Activated CD8-positive, alpha-beta T cell treated with anti-CD3 and anti-CD28 coated beads for 36 hours (primary cell): ENCODE measurements around the gene ITPR2. TPM values are rescaled to one million over a fixed set of nuclear protein-coding genes. Genes with fewer than 3 reads are reported as not detected.
"Not testable (repeated sequence)": the region's sequence is repeated elsewhere in the genome, so short reads cannot be mapped to it uniquely, and the experiment has no call there.

Experiments used
- ATAC-seq: fragments of 200-7000 bp; cut with Tn5 transposase; one replicate; pipeline ENCODE4 v1.10.0; 2021; ENCODE audit warnings: mild to moderate bottlenecking, moderate library complexity
- CTCF ChIA-PET: fragments of 350-600 bp; sonication (Branson Sonifier 250); formaldehyde crosslinking; loops from one replicate; lab custom pipeline; 2021; ENCODE audit warnings: antibody characterized with exemption; lab: Charles Lee
- POLR2A ChIA-PET: fragments of 350-600 bp; sonication (Branson Sonifier 250); formaldehyde crosslinking; loops from one replicate; lab custom pipeline; 2021; ENCODE audit warnings: antibody characterized with exemption; lab: Charles Lee
- DNase-seq: peaks from one replicate; pipeline ENCODE4 v3.0.0-alpha.2; 2020
- H3K27ac Mint-ChIP-seq: one replicate; pipeline ENCODE4 v1.8.0; 2021; ENCODE audit warnings: mild to moderate bottlenecking, mixed read lengths
- H3K27me3 Mint-ChIP-seq: one replicate; pipeline ENCODE4 v1.8.0; 2021; ENCODE audit warnings: mixed read lengths
- H3K36me3 Mint-ChIP-seq: one replicate; pipeline ENCODE4 v1.8.0; 2021; ENCODE audit warnings: low read depth, mixed read lengths
- H3K4me1 Mint-ChIP-seq: one replicate; pipeline ENCODE4 v1.8.0; 2021; ENCODE audit warnings: low read depth, mixed read lengths
- H3K4me3 Mint-ChIP-seq: one replicate; pipeline ENCODE4 v1.8.0; 2021; ENCODE audit warnings: mild to moderate bottlenecking, moderate library complexity, mixed read lengths
- H3K9me3 Mint-ChIP-seq: one replicate; pipeline ENCODE4 v1.8.0; 2021; ENCODE audit warnings: mixed read lengths
- intact Hi-C: fragments of 100-400 bp; cut with micrococcal nuclease; formaldehyde crosslinking; loops from one replicate; pipeline ENCODE4 v1.10.0; 2022
- total RNA-seq, 2 experiments: library from RNA; stranded (reverse); gene quantifications; one replicate each; pipeline ENCODE4 v1.2.3, GENCODE V29; 2021
- TF ChIP-seq, protein P1 (sequence below): fragments of 200-600 bp; IDR thresholded peaks from one replicate; pipeline ENCODE4 v1.8.0; 2022; ENCODE audit warnings: antibody characterized with exemption, mild to moderate bottlenecking

ITPR2 gene
- total RNA-seq, 2 experiments from 2014 or later, result 38.9 to 41.2 TPM

DNA sequence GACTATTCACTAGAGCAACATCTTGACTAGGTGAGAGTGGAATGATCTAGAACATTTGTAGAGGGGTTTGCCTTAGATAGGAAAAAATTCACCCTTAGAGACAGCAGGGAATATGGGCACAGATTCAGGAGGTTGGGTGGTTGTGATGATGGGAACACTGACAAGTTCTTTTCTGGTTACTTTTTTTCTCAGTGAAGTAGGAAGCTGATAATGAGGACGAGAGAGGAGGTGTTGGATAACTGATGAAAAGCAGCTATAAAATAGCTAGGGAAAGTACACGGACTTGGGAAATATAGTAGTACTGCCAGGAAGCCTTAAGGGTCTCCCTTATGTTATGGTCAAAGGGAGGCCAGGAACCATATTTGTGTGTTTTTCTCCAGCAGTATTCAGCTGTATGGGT, 387.1 kb downstream of the ITPR2 start:
- Mint-ChIP-seq H3K4me1 (no peaks in the 10 kb centered on the region), H3K36me3 (peaks cover 21% of the 10 kb centered on the region)
- intact Hi-C loops, result no loop called here

DNA sequence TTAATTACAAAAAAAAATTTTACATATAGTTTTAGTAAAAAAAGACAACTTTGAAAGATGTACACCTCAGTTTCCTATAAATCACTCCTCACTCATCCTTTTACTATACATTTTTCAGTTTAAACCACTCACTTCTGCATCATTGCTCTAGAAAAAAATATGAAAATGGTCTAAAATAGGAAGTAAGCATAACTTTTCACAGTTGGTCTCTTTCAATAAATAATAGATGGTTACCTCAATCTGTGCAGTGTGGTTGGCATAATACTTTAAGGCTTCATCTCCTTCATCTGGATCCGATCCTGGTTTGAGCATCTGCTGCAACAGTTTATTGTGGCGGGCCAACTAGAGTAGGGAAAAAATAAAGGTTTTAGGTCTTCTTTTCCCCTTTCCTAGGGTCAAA, 389.7 kb downstream of the ITPR2 start:
- no peak overlapping the region for H3K4me3 Mint-ChIP-seq
- ATAC-seq (no peak), DNase-seq (no peak)
- intact Hi-C loops, result no loop called here
- TF ChIP-seq, protein P1, sequence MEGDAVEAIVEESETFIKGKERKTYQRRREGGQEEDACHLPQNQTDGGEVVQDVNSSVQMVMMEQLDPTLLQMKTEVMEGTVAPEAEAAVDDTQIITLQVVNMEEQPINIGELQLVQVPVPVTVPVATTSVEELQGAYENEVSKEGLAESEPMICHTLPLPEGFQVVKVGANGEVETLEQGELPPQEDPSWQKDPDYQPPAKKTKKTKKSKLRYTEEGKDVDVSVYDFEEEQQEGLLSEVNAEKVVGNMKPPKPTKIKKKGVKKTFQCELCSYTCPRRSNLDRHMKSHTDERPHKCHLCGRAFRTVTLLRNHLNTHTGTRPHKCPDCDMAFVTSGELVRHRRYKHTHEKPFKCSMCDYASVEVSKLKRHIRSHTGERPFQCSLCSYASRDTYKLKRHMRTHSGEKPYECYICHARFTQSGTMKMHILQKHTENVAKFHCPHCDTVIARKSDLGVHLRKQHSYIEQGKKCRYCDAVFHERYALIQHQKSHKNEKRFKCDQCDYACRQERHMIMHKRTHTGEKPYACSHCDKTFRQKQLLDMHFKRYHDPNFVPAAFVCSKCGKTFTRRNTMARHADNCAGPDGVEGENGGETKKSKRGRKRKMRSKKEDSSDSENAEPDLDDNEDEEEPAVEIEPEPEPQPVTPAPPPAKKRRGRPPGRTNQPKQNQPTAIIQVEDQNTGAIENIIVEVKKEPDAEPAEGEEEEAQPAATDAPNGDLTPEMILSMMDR, result no peak
- ChIA-PET CTCF (interaction anchor here (1.7 kb wide), 1 partner anchor 82 kb away, joined by 3 read pairs; no protein-coding TSS in a partner anchor), POLR2A (interaction anchor here (0.5 kb wide), 1 partner anchor 8 kb away, joined by 3 read pairs; no protein-coding TSS in a partner anchor)
- no peaks in the 10 kb centered on the region for H3K9me3 Mint-ChIP-seq
- H3K36me3 Mint-ChIP-seq, result peaks cover 22% of the 10 kb centered on the region
- no peaks in the 10 kb centered on the region for H3K4me1 Mint-ChIP-seq
- H3K27ac Mint-ChIP-seq, result no peak overlapping the region
- no peaks in the 10 kb centered on the region for H3K27me3 Mint-ChIP-seq

More for the DNA sequence above, 387.1 kb downstream of the ITPR2 start:
- ChIA-PET POLR2A (interaction anchor here (1.1 kb wide), 1 partner anchor 19 kb away, joined by 3 read pairs; no protein-coding TSS in a partner anchor), CTCF (no interaction called here)
- ATAC-seq, result no peak
- no peak overlapping the region for H3K4me3 Mint-ChIP-seq
- no peaks in the 10 kb centered on the region for H3K9me3 Mint-ChIP-seq
- no peak overlapping the region for H3K27ac Mint-ChIP-seq
- no peak for DNase-seq
- TF ChIP-seq, protein P1, result no peak
- no peaks in the 10 kb centered on the region for H3K27me3 Mint-ChIP-seq

DNA sequence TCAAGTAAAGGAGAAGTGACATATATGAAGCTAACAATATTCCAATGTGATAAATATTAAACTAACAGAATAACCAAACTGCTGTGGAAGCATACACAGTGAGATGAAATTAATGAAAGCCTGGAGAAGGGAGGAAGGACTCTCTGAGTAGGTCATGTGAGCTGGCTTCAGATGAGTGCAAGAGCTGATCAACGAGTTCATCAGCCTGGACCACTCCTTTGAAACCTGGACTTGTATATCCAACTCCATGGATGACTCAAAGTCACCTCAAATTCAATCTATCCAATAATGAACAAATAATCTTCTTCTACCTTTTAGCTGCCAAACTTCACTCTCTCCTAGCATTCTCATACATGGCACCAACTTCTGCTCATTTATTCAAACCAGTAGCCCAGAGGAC, 391.6 kb downstream of the ITPR2 start:
- Mint-ChIP-seq H3K27me3 (no peaks in the 10 kb centered on the region), H3K4me1 (no peaks in the 10 kb centered on the region), H3K4me3 (no peak overlapping the region), H3K9me3 (no peaks in the 10 kb centered on the region), H3K27ac (no peak overlapping the region), H3K36me3 (peaks cover 22% of the 10 kb centered on the region)
- DNase-seq (no peak), ATAC-seq (no peak)
- intact Hi-C loops, result no loop called here
- ChIA-PET POLR2A (no interaction called here), CTCF (interaction anchor here (1.1 to 2.7 kb wide), 2 partner anchors 9 to 13 kb away, joined by 3 to 8 read pairs; no protein-coding TSS in a partner anchor)
- TF ChIP-seq, protein P1, result no peak

DNA sequence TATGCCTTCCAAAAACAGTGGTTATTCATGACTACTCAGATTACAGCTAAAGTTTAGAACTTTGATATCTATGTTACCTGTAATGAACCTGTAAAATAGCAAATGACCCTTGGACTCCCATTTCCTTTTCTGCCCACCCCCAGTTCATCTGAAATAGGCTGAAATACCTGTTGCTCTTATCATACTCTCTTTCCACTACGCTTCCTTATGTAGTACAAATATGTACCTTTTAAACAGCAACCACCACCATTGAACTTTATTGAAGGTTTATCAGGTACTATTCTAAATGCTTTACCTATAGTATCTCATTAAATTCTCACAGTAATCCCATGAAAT, 398.0 kb downstream of the ITPR2 start:
- ChIA-PET POLR2A (no interaction called here), CTCF (interaction anchor here (1.4 kb wide), 1 partner anchor 32 kb away, joined by 4 read pairs; no protein-coding TSS in a partner anchor)
- Mint-ChIP-seq H3K4me3 (no peak overlapping the region), H3K4me1 (no peaks in the 10 kb centered on the region), H3K27ac (no peak overlapping the region), H3K27me3 (no peaks in the 10 kb centered on the region), H3K36me3 (peaks cover 2% of the 10 kb centered on the region), H3K9me3 (no peaks in the 10 kb centered on the region)
- no peak for DNase-seq
- no peak for ATAC-seq
- TF ChIP-seq, protein P1, result no peak
- intact Hi-C loops, result loop anchor here (5.0 kb wide), 1 partner anchor 217 kb away; no protein-coding TSS in a partner anchor

DNA sequence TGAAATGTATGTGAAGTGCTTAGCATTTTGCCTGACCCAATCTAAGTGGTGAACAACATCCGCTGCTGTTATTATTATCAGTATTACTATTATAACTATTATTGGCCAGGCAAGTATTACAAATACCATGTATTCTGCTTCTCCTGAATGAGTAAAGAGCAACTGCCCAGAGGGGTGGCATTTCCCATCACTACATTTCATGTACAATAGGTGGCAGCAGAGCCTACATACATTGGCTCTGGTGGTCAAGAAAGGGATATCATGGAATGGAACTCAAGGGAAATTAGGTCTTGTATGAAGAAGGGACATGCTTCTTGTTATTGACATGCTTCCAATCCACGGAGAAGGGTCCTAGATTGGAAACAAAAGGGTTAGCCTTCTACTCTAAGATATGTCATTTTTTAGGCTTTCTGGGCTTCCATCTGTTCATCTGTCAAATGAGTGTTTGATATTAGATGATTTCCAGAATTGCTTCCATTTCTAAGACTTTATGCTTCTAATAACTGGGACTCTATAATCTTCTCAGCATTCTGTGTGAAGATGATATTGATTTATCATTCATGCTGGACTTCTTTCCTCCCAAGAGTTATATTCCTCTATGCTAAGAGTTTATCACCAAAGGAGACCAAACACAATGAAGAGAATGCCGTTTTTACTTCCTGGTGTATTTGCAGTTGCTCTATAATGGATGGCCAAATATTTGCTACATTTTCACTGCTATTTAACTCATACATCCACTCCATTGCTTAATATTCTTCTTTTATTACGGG, 398.5 kb downstream of the ITPR2 start:
- no peaks in the 10 kb centered on the region for H3K4me1 Mint-ChIP-seq
- H3K27ac Mint-ChIP-seq, result no peak overlapping the region
- ATAC-seq (peak; percentile 61), DNase-seq (peak; percentile 26)
- H3K27me3 Mint-ChIP-seq, result no peaks in the 10 kb centered on the region
- no peak overlapping the region for H3K4me3 Mint-ChIP-seq
- ChIA-PET POLR2A (no interaction called here), CTCF (interaction anchor here (0.7 to 1.4 kb wide), 5 partner anchors 13 to 267 kb away, joined by 3 to 4 read pairs (median 3); no protein-coding TSS in a partner anchor)
- TF ChIP-seq, protein P1, result peak; percentile 64
- H3K9me3 Mint-ChIP-seq, result no peaks in the 10 kb centered on the region
- intact Hi-C loops, result loop anchor here (5.0 kb wide), 1 partner anchor 218 kb away; no protein-coding TSS in a partner anchor
- peaks cover 2% of the 10 kb centered on the region for H3K36me3 Mint-ChIP-seq

DNA sequence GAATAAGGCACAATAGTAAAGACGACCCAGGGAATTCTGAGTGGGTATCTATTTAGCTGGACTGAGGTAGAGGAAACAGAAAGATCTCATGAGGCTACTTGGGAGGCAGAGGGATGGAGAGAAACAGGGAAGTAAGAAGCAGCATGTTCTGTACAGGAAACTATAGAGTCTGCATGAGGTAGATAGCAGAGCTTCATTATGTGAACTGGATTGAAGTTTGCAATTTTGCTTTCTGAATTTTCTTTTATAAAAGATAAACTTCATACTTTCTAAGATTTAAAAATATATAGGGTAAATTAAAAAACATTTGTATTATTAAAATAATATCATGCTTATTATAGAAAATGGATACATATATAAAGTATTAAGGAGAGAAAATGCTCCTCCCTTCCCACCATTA, 399.3 kb downstream of the ITPR2 start:
- DNase-seq, intact Hi-C loops, H3K4me3 Mint-ChIP-seq, H3K27me3 Mint-ChIP-seq, H3K36me3 Mint-ChIP-seq, POLR2A ChIA-PET, H3K4me1 Mint-ChIP-seq, ATAC-seq, H3K27ac Mint-ChIP-seq, H3K9me3 Mint-ChIP-seq: not testable (repeated sequence)
- CTCF ChIA-PET, result interaction anchor here (0.7 to 1.3 kb wide), 4 partner anchors 12 to 268 kb away, joined by 3 read pairs; no protein-coding TSS in a partner anchor
